Left forelimb (tissue), 1 donor: ENCODE measurements around the gene TENT4A.

Source experiments
- DNase-seq: peaks from one replicate; pipeline ENCODE4 v3.0.0-alpha.2; 2018; ENCODE audit warnings: low spot score

Gene TENT4A

GRCh38 chr5:6733411-6734242 is 20.4 kb downstream of the TENT4A start:
- DNase-seq = no peak

GRCh38 chr5:6734243-6734700 is 21.0 kb downstream of the TENT4A start:
- no peak for DNase-seq

GRCh38 chr5:6734781-6735180 is 21.5 kb downstream of the TENT4A start:
- peak; percentile 25 for DNase-seq

GRCh38 chr5:6736106-6736505 is 22.9 kb downstream of the TENT4A start:
- peak; percentile 28 for DNase-seq

- no peak for DNase-seq
Measured at GRCh38 chr5:6736524-6737042, 23.4 kb downstream of the TENT4A start.

- no peak for DNase-seq
Measured at GRCh38 chr5:6737043-6737941, 24.1 kb downstream of the TENT4A start.

GRCh38 chr5:6739603-6740002 is 26.4 kb downstream of the TENT4A start:
- DNase-seq = no peak

GRCh38 chr5:6740586-6741150 is 27.4 kb downstream of the TENT4A start:
- DNase-seq = no peak

GRCh38 chr5:6742081-6742758 is 29.0 kb downstream of the TENT4A start:
- no peak for DNase-seq

- no peak for DNase-seq
Measured at GRCh38 chr5:6743161-6743560, 29.9 kb downstream of the TENT4A start.

GRCh38 chr5:6744841-6745705 is 31.8 kb downstream of the TENT4A start:
- DNase-seq = no peak

GRCh38 chr5:6745706-6746222 is 32.5 kb downstream of the TENT4A start:
- no peak for DNase-seq

- no peak for DNase-seq
Measured at GRCh38 chr5:6746244-6746643, 33.0 kb downstream of the TENT4A start.

- DNase-seq = no peak
Measured at GRCh38 chr5:6747103-6747502, 33.9 kb downstream of the TENT4A start.

GRCh38 chr5:6748142-6748541 is 34.9 kb downstream of the TENT4A start:
- peak; percentile 44 for DNase-seq

GRCh38 chr5:6749026-6749716 is 35.9 kb downstream of the TENT4A start:
- DNase-seq = peak; percentile 25

GRCh38 chr5:6750142-6750840 is 37.1 kb downstream of the TENT4A start:
- DNase-seq = peak; percentile 30

- peak; percentile 45 for DNase-seq
Measured at GRCh38 chr5:6750951-6751685, 37.9 kb downstream of the TENT4A start.
